HG03457 (cell line): ENCODE results near the gene HPSE2.
A peak's percentile ranks its signal among the peaks of the same experiment; 100 is the strongest.
"Not testable (repeated sequence)": the region's sequence is repeated elsewhere in the genome, so short reads cannot be mapped to it uniquely, and the experiment has no call there.

ENCODE experiments used
- ATAC-seq: cut with Tn5 transposase; IDR thresholded peaks from one replicate; pipeline ENCODE4 v1.9.1; 2021; ENCODE audit warnings: moderate number of reproducible peaks; ENCODE audit not compliant: unreplicated experiment

HPSE2 gene

DNA sequence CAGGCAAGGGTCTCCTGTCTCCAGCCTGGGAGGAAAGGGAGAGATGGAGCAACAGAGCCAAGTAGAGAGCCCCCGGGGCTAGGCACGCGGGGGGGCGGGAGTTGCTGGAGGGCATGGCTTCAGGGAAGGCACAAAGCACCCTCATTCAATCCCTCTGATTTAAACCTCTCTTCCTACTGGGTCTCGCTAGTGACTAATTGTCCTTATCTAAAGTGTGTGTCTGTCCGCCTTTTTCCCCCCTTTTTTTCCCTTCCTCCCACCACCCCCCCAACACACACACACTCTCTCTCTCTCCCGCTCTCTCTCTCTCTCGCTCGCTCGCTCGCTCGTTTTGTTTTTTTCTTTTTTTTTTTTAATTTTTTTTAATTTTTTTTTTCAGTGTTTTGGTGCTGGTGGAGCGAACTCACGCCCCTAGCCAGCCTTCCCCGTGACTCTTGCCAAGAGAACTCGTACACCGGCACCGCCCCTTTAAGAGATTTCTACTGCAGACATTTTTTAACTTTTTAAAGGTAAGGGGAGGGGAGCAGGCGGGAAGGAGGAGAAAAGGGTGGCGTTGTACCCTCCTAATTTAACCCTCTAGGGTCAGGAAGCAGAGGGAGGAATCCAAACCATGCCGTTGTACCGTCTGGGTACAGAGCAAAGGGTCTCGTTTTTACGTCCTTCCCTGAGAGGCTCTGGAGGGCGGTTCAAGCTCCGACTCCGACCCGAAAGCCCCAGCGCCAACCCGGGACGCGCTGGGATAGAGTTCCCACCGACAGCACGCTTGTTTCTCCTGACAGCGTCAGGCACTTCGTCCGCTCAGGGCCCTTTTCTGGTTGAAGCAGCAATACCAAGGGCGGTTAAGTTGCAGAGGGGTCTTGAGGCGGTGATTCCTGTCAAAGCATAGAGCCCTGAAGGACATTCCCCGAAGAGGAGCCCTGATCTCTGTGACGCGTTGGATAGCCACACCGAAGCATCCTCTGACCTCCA lies at the start of gene HPSE2:
Gene HPSE2, minus strand, starts transcription at position 195 of the 969 bp plus-strand sequence.
- ATAC-seq, result no peak

GRCh38 chr10:99280472-99280871 lies 44.8 kb upstream of the HPSE2 start:
- peak; percentile 74 for ATAC-seq

DNA sequence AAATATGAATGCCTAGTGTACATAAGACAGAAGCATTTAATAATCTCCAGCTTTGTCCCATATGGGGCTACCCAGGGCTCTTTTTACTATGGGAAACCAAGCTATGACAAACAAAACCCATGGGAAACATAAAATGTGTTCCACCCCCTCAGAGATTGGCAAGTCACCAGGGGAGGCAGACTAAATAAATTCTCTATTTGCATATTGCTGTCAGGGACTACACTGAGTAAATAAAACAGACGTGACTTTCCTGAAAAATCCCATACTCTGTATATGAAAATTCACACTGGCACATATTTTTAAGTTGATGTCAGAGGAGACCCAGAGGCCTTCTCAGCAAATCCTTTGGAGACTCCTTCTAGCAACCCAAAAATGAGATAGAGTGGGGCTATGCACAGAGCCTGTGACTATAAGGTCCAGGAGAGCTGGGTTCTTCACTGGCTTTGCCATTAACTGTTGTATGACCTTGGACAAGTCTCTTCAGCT lies 44.0 kb upstream of the HPSE2 start:
- ATAC-seq, result no peak

DNA sequence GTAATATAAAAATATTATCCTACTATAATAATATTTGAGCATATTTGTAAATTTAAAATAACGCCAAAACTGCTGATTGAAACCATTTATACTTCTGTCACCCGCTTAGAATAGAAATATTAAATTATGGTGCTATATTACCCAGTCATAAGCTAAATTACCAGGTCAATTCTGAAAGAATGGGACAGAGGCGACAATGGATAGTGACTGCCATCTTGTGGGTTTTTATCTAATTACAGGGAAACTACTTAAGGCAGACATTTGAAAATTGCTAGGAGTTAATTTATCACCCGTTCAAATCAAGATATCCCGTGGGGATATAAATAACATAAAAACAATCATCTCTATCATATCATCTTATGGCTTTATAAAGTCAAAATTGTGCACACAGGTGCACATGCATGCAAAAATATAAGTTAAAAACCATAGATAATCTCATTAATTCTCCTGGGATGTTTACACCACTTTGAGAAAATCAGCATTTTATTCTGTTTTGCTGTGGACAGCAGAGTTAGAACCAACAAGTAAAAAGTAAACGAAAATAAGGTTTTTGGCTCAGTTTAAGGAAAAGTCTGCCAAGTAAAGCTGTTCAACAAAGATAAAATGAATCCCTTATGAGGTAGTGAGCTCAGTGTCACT lies 41.3 kb upstream of the HPSE2 start:
- no peak for ATAC-seq

DNA sequence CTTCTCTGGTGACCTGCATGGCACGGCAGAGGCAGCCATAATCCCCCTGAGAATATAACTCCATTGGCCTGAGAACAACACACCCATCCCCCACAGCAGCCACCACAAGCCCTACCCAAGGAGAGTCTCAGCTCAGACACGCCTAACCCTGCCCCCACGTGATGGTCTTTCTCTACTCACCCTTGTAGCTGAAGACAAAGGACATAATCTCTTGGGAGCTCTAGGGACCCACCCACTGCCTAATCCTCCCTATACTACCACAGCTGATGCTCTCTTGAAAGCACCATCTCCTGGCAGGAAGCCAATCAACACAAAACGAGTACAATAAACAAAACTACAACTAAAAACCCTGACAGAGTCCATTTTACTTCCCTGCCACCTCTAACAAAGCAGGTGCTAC lies 30.7 kb upstream of the HPSE2 start:
- no peak for ATAC-seq

DNA sequence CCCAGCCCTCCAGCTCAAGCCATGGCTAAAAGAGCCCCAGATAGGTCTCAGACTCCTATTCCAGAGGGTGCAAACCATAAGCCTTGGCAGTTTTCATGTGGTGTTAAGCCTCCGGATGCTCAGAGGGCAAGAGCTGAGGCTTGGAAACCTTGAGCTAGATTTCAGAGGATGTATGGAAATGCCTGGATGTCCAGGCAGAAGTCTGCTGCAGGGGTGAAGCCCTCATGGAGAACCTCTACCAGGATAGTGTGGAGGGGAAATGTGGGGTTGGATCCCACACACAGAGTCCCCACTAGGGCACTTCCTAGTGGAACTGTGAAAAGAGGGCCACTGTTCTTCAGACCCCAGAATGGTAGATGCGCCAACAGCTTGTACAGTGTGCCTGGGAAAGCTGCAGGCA lies 13.2 kb upstream of the HPSE2 start:
- ATAC-seq, result no peak

- not testable (repeated sequence) for ATAC-seq
These were observed 12.2 kb upstream of the HPSE2 start for GRCh38 chr10:99247893-99248292.

DNA sequence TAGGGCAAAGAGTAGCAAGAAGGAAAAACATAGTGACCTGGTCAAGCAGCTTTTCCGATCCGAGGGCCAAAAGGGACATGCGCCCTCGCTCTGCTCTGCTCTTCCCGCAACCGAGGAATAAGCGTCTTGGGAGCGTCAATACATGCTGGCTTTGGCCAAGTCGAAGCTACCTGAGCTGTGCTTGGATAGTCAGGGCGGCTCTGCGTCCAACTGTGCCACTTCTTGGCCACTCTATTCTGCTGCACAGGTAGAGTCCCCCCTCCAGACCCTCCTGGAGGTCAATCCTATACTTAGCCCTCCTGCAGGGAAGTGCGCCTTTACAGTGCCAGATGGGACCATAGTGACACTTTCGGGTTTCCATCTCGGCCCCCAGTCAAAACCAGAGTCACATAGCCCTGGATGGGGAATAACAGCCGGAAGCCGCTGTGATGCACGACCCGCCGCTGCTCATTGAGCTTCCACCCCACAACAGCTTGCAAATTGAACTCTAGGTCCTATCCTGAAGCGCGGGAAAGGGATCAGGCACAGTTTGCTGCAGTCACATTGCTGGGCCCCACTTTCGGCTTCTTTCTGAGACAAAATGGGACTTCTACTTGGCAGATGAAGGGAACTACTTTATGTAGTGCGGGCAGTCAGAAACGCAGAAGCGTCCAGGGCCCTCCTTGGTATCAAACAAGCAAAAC lies 1.1 kb upstream of the HPSE2 start:
- no peak for ATAC-seq

- no peak for ATAC-seq
These were observed 628 bp downstream of the HPSE2 start for GRCh38 chr10:99234791-99235657.

DNA sequence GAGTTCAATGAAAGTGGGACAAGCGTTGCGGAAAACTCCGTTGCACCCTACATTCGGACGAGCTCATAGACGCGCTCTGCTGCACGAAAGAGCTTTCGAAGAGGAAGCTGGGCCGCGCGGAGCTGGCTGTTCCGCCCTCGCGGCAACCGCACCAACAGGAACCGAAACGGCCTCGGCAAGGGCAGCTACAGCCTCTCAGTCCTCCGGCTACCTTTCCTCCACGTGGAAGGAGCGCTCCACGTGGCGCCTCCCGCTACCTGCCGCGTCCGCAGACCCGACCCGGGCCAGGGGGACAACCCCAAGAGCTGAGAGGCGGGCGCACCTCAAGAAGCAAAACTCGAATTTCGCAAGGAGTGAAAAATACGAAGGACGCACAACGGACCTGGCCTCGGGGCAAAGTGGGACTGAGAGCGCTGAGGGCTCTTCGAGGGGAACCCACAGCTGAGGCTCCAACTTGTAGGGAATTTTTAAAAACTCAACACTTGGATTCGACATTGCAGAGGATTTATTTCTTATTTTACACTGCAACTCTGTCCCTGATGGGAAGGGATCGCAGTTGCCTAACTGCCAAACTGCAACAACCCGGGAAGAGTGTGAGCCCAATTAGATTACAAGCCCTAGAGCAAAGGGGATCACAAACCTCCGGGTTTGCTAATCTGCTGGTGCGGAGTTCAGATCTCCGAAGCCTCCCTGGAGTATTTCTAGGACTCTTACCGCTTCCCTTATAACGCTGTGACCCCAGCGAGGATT lies 1.4 kb downstream of the HPSE2 start:
- ATAC-seq, result peak; percentile 91

- ATAC-seq, result no peak
These were observed 2.0 kb downstream of the HPSE2 start for GRCh38 chr10:99233689-99234037.

DNA sequence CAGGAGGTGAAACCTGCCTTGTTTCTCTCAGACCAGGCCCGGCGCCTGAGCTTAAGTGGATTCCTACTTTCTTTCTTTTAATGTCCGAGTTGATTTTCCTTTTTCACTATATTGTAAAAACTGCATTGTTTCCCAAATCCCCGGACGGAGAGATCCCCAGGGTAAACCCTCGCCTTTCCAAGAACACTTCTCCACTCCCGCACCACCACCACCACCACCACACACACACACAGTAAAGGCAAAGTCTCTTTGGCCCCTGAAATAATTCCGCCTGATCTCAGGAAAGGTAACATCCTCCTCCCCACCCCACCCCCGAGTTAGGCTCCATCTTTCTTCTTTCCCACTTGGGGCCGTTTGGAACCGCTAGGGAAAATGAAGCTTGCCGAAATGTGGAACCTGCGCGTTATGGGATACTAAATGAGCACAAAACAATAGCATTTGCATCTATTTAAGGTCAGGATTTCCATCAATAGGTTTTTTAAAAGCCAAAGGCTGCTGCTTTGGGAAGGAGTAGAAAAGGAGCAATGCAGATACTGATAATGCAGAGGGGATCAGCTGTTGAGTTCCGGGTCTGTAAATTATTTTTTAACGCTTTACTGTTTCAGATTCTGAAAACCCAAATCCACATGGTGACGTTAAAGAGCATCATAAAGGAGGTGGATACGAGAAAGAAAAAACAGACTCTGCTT lies 2.5 kb downstream of the HPSE2 start:
- no peak for ATAC-seq

GRCh38 chr10:99232360-99232999 lies 3.2 kb downstream of the HPSE2 start:
- no peak for ATAC-seq

GRCh38 chr10:99224766-99225165 lies 10.9 kb downstream of the HPSE2 start:
- no peak for ATAC-seq

DNA sequence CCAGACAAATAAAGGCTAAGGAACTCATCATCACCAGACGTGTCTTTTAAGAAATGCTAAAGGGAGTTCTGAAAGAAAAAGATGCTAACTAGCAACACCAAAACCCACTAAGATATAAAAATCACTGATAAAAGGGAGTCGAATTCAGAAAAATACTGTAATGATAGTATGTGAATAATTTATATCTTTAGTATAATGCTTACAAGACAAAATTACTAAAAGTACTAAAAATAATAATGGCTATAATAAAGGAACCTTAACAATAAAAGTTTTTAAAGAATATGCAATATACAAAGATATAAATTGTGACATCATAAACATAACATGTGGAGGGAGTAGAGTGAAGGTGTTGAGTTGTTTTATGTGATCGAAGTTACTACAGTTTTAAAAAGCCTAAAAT lies 28.3 kb downstream of the HPSE2 start:
- no peak for ATAC-seq

DNA sequence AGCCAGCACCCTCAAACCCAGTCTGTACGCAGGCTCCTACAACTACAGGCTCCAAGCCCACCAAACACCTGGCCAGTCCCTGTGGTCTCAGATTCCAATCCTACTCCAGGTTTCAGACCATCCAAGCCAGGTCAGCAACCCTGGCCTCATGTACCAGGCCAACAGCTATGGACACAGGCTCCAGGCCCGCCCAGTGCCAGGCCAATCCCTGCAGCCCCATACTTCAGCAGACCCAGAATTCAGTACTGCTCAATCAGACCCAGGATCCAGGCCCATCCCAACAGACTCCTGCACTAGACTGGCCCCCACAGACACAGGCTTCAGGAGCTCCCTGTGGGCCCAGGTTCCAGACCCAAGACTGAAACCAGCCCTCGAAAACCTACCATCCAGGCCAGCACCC lies 32.3 kb downstream of the HPSE2 start:
- no peak for ATAC-seq

DNA sequence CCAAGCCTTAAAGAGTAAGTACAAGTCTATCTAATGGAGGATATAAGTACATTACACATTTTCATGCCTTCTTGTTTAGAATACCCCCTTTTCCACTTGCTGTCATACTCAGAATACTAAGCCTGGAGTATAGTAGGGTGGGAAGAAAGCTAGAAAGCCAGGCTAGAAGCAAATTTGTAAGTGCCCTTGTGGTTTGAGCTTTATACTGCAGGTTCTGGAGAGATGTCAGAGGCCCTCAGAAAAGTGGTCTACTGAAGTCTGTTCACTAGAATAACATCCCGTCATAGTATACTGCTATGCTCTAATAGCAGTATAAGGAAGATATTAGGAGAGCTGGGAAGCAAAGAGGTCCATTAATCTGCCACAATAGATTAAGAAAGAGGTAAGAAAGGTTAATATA lies 62.7 kb downstream of the HPSE2 start:
- ATAC-seq, result no peak

- no peak for ATAC-seq
These were observed 63.4 kb downstream of the HPSE2 start for GRCh38 chr10:99172128-99172738.
